GM19452 (cell line): ENCODE results near the gene BRI3BP.
"Not testable (repeated sequence)": the region's sequence is repeated elsewhere in the genome, so short reads cannot be mapped to it uniquely, and the experiment has no call there.

ENCODE experiments used
- ATAC-seq: cut with Tn5 transposase; IDR thresholded peaks from one replicate; pipeline ENCODE4 v1.9.1; 2021; ENCODE audit not compliant: unreplicated experiment

Gene BRI3BP

GRCh38 chr12:124972211-124972610 lies 21.2 kb upstream of the BRI3BP start:
- ATAC-seq, result no peak

- no peak for ATAC-seq
Observed at GRCh38 chr12:124975276-124975675, 18.2 kb upstream of the BRI3BP start.

- no peak for ATAC-seq
Observed at GRCh38 chr12:124976999-124977398, 16.4 kb upstream of the BRI3BP start.

GRCh38 chr12:124979568-124979967 lies 13.9 kb upstream of the BRI3BP start:
- ATAC-seq, result no peak

- ATAC-seq, result no peak
Observed at GRCh38 chr12:124980098-124980892, 13.2 kb upstream of the BRI3BP start.

- not testable (repeated sequence) for ATAC-seq
Observed at GRCh38 chr12:124986876-124987275, 6.6 kb upstream of the BRI3BP start.

- ATAC-seq, result peak; percentile 31
Observed at GRCh38 chr12:124992874-124993625, 395 bp upstream of the BRI3BP start.

GRCh38 chr12:124994437-124994975 lies 1.1 kb downstream of the BRI3BP start:
- no peak for ATAC-seq

- ATAC-seq, result no peak
Observed at GRCh38 chr12:124995200-124995961, 1.9 kb downstream of the BRI3BP start.

GRCh38 chr12:124998705-124999104 lies 5.3 kb downstream of the BRI3BP start:
- ATAC-seq, result no peak

GRCh38 chr12:125001636-125002035 lies 8.2 kb downstream of the BRI3BP start:
- no peak for ATAC-seq

- ATAC-seq, result no peak
Observed at GRCh38 chr12:125003021-125003420, 9.6 kb downstream of the BRI3BP start.

- ATAC-seq, result no peak
Observed at GRCh38 chr12:125004621-125005020, 11.2 kb downstream of the BRI3BP start.

GRCh38 chr12:125005652-125006051 lies 12.2 kb downstream of the BRI3BP start:
- no peak for ATAC-seq

- ATAC-seq, result no peak
Observed at GRCh38 chr12:125006365-125006764, 12.9 kb downstream of the BRI3BP start.

GRCh38 chr12:125013816-125014442 lies 20.5 kb downstream of the BRI3BP start:
- no peak for ATAC-seq

GRCh38 chr12:125014526-125014925 lies 21.1 kb downstream of the BRI3BP start:
- no peak for ATAC-seq

GRCh38 chr12:125015680-125016310 lies 22.4 kb downstream of the BRI3BP start:
- no peak for ATAC-seq

- no peak for ATAC-seq
Observed at GRCh38 chr12:125017801-125018200, 24.4 kb downstream of the BRI3BP start.

- ATAC-seq, result no peak
Observed at GRCh38 chr12:125018356-125018755, 24.9 kb downstream of the BRI3BP start.
